ENCODE data around the gene ZFY.
"Not testable (repeated sequence)": the region's sequence is repeated elsewhere in the genome, so short reads cannot be mapped to it uniquely, and the experiment has no call there.

Gene ZFY

DNA sequence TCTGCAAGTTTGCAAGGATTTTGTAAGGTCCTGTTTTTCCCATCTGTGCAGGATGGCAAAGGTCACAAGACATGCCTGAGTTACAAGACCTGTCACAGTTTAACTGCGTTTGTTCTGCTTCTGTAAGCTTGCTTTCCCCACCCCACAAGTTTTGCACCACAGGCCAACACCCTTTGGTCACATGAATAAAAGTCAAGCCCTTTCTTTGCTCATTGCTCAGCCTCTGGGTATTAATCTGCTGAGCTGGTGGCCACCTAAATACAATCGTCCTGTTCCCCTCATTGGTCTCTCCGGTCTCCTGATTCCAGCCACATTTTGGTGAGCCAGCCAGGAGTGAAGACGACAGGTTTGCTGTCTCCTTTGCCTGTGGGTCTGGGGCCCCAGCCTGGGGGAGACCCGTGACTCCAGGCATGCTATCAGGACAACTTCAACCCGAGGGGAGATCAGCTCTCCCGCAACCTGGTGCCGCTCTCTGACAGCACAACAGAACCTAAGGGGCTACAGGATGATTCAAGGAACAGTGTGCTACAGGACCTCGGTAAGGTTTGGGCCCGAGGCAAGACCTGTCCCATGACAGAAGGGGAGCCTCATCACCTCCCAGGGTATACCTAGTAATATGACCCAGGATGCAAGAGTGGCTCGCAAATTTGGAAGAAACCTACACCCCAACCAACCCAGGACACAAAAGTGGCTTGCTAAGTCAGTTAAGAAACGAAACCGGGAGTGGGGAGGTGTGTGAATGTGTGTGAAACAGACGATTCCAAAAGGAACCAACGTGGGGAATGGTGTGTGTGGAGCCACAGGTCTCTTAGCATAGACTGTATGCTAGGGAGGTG, 67.7 kb downstream of the ZFY start:
- no peaks in the 10 kb centered on the region for H3K9me3 ChIP-seq (ENCODE audit: insufficient read depth, low read length)
- H3K4me3 ChIP-seq (ENCODE audit: low read length), result peak overlapping the region; percentile 95
- H3K9ac ChIP-seq (ENCODE audit: low read length), result peak overlapping the region; percentile 87
- TF ChIP-seq, protein P1, sequence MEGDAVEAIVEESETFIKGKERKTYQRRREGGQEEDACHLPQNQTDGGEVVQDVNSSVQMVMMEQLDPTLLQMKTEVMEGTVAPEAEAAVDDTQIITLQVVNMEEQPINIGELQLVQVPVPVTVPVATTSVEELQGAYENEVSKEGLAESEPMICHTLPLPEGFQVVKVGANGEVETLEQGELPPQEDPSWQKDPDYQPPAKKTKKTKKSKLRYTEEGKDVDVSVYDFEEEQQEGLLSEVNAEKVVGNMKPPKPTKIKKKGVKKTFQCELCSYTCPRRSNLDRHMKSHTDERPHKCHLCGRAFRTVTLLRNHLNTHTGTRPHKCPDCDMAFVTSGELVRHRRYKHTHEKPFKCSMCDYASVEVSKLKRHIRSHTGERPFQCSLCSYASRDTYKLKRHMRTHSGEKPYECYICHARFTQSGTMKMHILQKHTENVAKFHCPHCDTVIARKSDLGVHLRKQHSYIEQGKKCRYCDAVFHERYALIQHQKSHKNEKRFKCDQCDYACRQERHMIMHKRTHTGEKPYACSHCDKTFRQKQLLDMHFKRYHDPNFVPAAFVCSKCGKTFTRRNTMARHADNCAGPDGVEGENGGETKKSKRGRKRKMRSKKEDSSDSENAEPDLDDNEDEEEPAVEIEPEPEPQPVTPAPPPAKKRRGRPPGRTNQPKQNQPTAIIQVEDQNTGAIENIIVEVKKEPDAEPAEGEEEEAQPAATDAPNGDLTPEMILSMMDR (IDR thresholded peaks at IDR 0.05; ENCODE audit: low read depth, low read length), result no peak
- TF ChIP-seq EZH2phosphoT487 (IDR thresholded peaks at IDR 0.05; ENCODE audit: low read depth), result no peak
- H3K4me2 ChIP-seq (ENCODE audit: low read length), result peak overlapping the region; percentile 92
- no peaks in the 10 kb centered on the region for H4K20me1 ChIP-seq (ENCODE audit: insufficient read depth, low read length)
- peaks cover 14% of the 10 kb centered on the region; the same call in 1 of the 2 replicates for H3K79me2 ChIP-seq (ENCODE audit: low read length)
- H3K27ac ChIP-seq (ENCODE audit: low read length), result peak overlapping the region; percentile 68
- no peaks in the 10 kb centered on the region for H3K36me3 ChIP-seq (replicated peaks; ENCODE audit: low read depth, low read length)
- peak overlapping the region; percentile 59 for H2AFZ ChIP-seq (ENCODE audit: low read depth, low read length)
- no peaks in the 10 kb centered on the region for H3K27me3 ChIP-seq (ENCODE audit: low read depth, low read length)
- peaks cover 36% of the 10 kb centered on the region for H3K4me1 ChIP-seq (ENCODE audit: low read length)

DNA sequence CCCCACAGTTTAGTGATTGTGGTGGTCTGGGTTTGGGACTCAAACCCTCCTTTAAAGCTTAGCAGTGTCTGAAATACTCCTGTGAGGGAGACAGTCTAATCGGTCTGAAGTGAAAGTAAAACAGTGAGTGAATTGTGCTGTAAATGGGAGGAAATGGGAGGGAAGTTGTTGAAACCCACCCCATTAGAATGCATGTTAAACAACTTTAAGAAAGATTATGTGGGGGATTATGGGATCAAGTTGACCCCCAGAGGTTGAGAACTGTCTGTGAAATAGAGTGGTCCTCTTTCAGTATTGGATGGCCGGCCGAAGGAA, 68.3 kb downstream of the ZFY start:
- H3K4me1 ChIP-seq (ENCODE audit: low read length), result peaks cover 36% of the 10 kb centered on the region
- H3K4me2 ChIP-seq (ENCODE audit: low read length), result peak overlapping the region; percentile 92
- TF ChIP-seq, protein P1 (IDR thresholded peaks at IDR 0.05; ENCODE audit: low read depth, low read length), result no peak
- no peak for TF ChIP-seq EZH2phosphoT487 (IDR thresholded peaks at IDR 0.05; ENCODE audit: low read depth)
- peak overlapping the region; percentile 95 for H3K4me3 ChIP-seq (ENCODE audit: low read length)
- H4K20me1 ChIP-seq (ENCODE audit: insufficient read depth, low read length), result no peaks in the 10 kb centered on the region
- no peaks in the 10 kb centered on the region for H3K27me3 ChIP-seq (ENCODE audit: low read depth, low read length)
- no peaks in the 10 kb centered on the region for H3K9me3 ChIP-seq (ENCODE audit: insufficient read depth, low read length)
- peak overlapping the region; percentile 68 for H3K27ac ChIP-seq (ENCODE audit: low read length)
- H3K36me3 ChIP-seq (replicated peaks; ENCODE audit: low read depth, low read length), result no peaks in the 10 kb centered on the region
- peak overlapping the region; percentile 87 for H3K9ac ChIP-seq (ENCODE audit: low read length)
- peak overlapping the region; percentile 59 for H2AFZ ChIP-seq (ENCODE audit: low read depth, low read length)
- H3K79me2 ChIP-seq (ENCODE audit: low read length), result peaks cover 14% of the 10 kb centered on the region; the same call in 1 of the 2 replicates

DNA sequence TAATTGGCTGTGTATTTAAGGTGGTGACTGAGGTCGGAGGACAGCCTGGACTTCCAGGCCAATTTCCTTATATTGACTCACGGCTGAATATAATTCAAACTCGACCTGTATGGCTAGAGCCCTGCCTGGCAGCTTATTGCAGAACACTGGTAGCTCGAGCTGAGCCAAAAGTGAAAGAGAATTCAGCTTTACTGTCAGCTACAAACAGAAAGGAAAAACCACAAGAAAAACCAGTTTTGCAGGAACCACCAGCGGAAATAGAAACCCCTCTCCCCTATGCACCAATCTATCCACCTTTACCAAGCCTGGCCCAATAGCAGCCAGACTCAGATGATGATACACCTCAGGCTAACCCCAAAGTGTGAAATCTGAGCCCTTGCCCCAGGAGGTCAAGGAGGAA, 68.7 kb downstream of the ZFY start:
- H3K36me3 ChIP-seq (replicated peaks; ENCODE audit: low read depth, low read length), result no peaks in the 10 kb centered on the region
- H3K4me2 ChIP-seq (ENCODE audit: low read length), result peak overlapping the region; percentile 92
- peaks cover 36% of the 10 kb centered on the region for H3K4me1 ChIP-seq (ENCODE audit: low read length)
- H3K79me2 ChIP-seq (ENCODE audit: low read length), result peaks cover 14% of the 10 kb centered on the region; the same call in 1 of the 2 replicates
- no peaks in the 10 kb centered on the region for H3K27me3 ChIP-seq (ENCODE audit: low read depth, low read length)
- H3K4me3 ChIP-seq (ENCODE audit: low read length), result peak overlapping the region; percentile 95
- H2AFZ ChIP-seq (ENCODE audit: low read depth, low read length), result peak overlapping the region; percentile 59; the same call in 1 of the 2 replicates
- H3K9ac ChIP-seq (ENCODE audit: low read length), result peak overlapping the region; percentile 87
- H3K9me3 ChIP-seq (ENCODE audit: insufficient read depth, low read length), result no peaks in the 10 kb centered on the region
- TF ChIP-seq, protein P1 (IDR thresholded peaks at IDR 0.05; ENCODE audit: low read depth, low read length), result no peak
- TF ChIP-seq EZH2phosphoT487 (IDR thresholded peaks at IDR 0.05; ENCODE audit: low read depth), result no peak
- H4K20me1 ChIP-seq (ENCODE audit: insufficient read depth, low read length), result no peaks in the 10 kb centered on the region
- H3K27ac ChIP-seq (ENCODE audit: low read length), result peak overlapping the region; percentile 68

DNA sequence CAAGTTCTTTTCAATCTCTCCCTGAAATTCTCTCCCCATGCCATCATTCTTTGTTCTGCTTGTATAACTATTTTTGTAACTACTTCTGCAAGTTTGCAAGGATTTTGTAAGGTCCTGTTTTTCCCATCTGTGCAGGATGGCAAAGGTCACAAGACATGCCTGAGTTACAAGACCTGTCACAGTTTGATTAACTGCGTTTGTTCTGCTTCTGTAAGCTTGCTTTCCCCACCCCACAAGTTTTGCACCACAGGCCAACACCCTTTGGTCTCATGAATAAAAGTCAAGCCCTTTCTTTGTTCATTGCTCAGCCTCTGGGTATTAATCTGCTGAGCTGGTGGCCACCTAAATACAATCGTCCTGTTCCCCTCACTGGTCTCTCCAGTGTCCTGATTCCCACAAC, 70.8 kb downstream of the ZFY start:
- not testable (repeated sequence) for H2AFZ ChIP-seq (ENCODE audit: low read depth, low read length); H3K9ac ChIP-seq (ENCODE audit: low read length); H3K27me3 ChIP-seq (ENCODE audit: low read depth, low read length); H3K9me3 ChIP-seq (ENCODE audit: insufficient read depth, low read length); H3K4me2 ChIP-seq (ENCODE audit: low read length); H4K20me1 ChIP-seq (ENCODE audit: insufficient read depth, low read length); H3K4me3 ChIP-seq (ENCODE audit: low read length); H3K27ac ChIP-seq (ENCODE audit: low read length); H3K36me3 ChIP-seq (replicated peaks; ENCODE audit: low read depth, low read length)
- peaks cover 36% of the 10 kb centered on the region for H3K4me1 ChIP-seq (ENCODE audit: low read length)
- H3K79me2 ChIP-seq (ENCODE audit: low read length), result peaks cover 14% of the 10 kb centered on the region; the same call in 1 of the 2 replicates
